ENCODE data around the gene ST8SIA4. TPM values are rescaled to one million over a fixed set of nuclear protein-coding genes. Genes with fewer than 3 reads are reported as not detected.

The ST8SIA4 gene
- total and polyA plus RNA-seq, 2 experiments from 2014 or later = 3.1 to 6.0 TPM

DNA sequence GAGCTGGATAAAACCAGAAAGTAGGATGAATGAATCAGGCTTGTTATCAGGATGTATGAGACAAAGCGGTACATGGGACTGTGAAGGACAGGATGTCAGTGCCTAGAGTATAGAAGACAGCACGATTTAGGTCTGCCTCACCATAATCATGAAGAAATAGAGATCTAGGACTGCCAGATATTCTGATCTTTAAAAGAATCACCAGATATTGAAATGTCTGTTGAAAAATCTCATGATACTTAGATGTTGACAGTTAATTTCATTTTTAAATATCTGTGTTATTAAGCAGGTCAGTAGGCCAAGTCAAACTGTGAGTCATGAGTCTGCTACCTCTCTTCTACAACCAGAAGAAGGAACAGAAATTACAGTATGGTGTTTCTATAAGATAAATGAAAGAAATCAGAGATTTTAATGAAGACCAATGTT lies 65.0 kb downstream of the ST8SIA4 start:
- H3K27ac ChIP-seq = no peak overlapping the region
- H4K20me1 ChIP-seq (ENCODE audit: insufficient read depth, poor library complexity, severe bottlenecking) = no peaks in the 10 kb centered on the region
- TF ChIP-seq EZH2phosphoT487 (IDR thresholded peaks at IDR 0.05; ENCODE audit: low read depth, severe bottlenecking, unreplicated experiment) = no peak
- TF ChIP-seq, protein P1, sequence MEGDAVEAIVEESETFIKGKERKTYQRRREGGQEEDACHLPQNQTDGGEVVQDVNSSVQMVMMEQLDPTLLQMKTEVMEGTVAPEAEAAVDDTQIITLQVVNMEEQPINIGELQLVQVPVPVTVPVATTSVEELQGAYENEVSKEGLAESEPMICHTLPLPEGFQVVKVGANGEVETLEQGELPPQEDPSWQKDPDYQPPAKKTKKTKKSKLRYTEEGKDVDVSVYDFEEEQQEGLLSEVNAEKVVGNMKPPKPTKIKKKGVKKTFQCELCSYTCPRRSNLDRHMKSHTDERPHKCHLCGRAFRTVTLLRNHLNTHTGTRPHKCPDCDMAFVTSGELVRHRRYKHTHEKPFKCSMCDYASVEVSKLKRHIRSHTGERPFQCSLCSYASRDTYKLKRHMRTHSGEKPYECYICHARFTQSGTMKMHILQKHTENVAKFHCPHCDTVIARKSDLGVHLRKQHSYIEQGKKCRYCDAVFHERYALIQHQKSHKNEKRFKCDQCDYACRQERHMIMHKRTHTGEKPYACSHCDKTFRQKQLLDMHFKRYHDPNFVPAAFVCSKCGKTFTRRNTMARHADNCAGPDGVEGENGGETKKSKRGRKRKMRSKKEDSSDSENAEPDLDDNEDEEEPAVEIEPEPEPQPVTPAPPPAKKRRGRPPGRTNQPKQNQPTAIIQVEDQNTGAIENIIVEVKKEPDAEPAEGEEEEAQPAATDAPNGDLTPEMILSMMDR (IDR thresholded peaks at IDR 0.05; ENCODE audit: poor library complexity) = no peak
- TF ChIP-seq EZH2 (IDR thresholded peaks at IDR 0.05; ENCODE audit: borderline replicate concordance) = no peak
- H3K27me3 ChIP-seq = no peaks in the 10 kb centered on the region
- H3K79me2 ChIP-seq = no peaks in the 10 kb centered on the region
- H3K4me3 ChIP-seq = no peak overlapping the region
- no peaks in the 10 kb centered on the region for H3K4me1 ChIP-seq (ENCODE audit: insufficient read depth)
- WGBS (ENCODE audit: low lambda C conversion rate, missing lambda C conversion rate) = 78% methylated on average over 2 of the region's 2 CpGs
- H3K9me3 ChIP-seq (ENCODE audit: low read depth) = no peaks in the 10 kb centered on the region
- H3K36me3 ChIP-seq (replicated peaks; ENCODE audit: insufficient read depth, low read depth) = no peaks in the 10 kb centered on the region
- H3K4me2 ChIP-seq = no peak overlapping the region
- no peaks in the 10 kb centered on the region for H3K9me2 ChIP-seq (replicated peaks; ENCODE audit: insufficient read depth)
- DNase-seq (ENCODE audit: low spot score) = no peak
- no peak overlapping the region for H2AFZ ChIP-seq

DNA sequence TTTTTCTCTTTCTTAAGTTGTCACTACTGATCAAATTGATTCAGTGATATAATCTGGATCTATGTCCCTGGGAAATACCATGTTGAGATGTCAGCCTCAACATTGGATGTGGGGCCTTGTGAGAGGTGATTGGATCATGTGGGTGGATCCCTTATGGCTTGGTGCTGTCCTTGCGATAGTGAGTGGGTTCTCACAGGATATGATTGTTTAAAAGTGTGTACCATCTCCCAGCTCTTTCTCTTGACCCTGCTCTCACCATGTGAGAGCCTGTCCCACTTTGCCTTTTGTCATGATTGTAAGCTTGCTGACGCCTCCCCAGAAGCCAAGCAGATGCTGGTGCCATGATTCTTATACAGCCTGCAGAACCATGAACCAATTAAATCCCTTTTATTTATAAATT lies 68.6 kb downstream of the ST8SIA4 start:
- H3K4me2 ChIP-seq = no peak overlapping the region
- DNase-seq (ENCODE audit: low spot score) = no peak
- no peaks in the 10 kb centered on the region for H4K20me1 ChIP-seq (ENCODE audit: insufficient read depth, poor library complexity, severe bottlenecking)
- no peaks in the 10 kb centered on the region for H3K36me3 ChIP-seq (replicated peaks; ENCODE audit: insufficient read depth, low read depth)
- H3K27me3 ChIP-seq = no peaks in the 10 kb centered on the region
- WGBS (ENCODE audit: low lambda C conversion rate, missing lambda C conversion rate) = 86% methylated on average over 2 of the region's 2 CpGs
- no peaks in the 10 kb centered on the region for H3K9me3 ChIP-seq (ENCODE audit: low read depth)
- H2AFZ ChIP-seq = no peak overlapping the region
- no peaks in the 10 kb centered on the region for H3K4me1 ChIP-seq (ENCODE audit: insufficient read depth)
- H3K27ac ChIP-seq = no peak overlapping the region
- TF ChIP-seq, protein P1 (IDR thresholded peaks at IDR 0.05; ENCODE audit: poor library complexity) = no peak
- TF ChIP-seq EZH2phosphoT487 (IDR thresholded peaks at IDR 0.05; ENCODE audit: low read depth, severe bottlenecking, unreplicated experiment) (no peak), EZH2 (IDR thresholded peaks at IDR 0.05; ENCODE audit: borderline replicate concordance) (no peak)
- H3K4me3 ChIP-seq = no peak overlapping the region
- no peaks in the 10 kb centered on the region for H3K79me2 ChIP-seq
- no peaks in the 10 kb centered on the region for H3K9me2 ChIP-seq (replicated peaks; ENCODE audit: insufficient read depth)

DNA sequence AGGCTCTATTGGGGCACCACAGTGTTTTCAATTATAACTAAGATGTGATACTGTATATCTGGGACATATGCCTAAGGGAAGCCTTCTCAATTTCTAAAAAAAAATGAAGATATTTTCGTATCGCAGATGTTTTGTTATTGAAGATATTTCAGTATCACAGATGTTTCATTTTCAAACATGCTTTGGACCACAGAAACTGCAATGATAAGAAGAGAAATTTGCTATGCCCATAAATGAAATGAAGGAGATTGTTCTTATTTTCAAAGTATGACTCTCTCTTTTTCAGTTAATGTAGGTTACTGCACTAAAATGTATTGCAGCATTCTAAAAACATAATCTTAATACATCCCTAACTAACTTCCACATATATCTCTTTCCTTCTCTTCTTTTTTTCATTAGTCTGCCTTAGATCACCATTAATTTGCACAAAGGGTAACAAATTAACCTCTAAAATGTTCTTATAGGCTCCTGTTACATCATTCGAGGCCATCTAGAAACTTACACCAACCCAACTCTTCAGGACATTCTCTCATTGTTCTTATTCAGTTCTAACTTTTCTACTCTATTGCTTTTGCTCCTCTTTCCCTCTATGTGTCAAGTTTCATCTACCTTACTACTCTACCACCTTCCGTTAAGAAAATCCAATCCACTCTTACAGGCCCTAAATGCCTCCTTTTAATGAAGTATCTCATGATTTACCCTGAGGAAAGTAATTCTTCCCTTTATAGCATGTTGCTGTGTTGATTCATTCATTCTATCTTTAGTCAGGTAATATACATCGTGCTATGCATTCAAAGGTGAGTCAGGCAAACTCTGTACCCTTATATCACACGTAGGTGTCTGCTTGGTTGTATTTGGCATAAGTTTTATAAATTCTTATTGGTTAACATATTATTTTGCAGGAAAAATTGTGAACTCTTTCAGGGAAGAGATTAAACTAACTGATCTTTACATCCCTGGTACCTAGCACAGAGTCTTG lies 70.5 kb downstream of the ST8SIA4 start:
- 91% methylated on average over 6 of the region's 6 CpGs for WGBS (ENCODE audit: low lambda C conversion rate, missing lambda C conversion rate)
- Histone ChIP-seq H4K20me1 (ENCODE audit: insufficient read depth, poor library complexity, severe bottlenecking) (no peaks in the 10 kb centered on the region), H3K27ac (no peak overlapping the region), H3K4me1 (ENCODE audit: insufficient read depth) (peaks cover 7% of the 10 kb centered on the region), H3K36me3 (replicated peaks; ENCODE audit: insufficient read depth, low read depth) (no peaks in the 10 kb centered on the region), H3K4me2 (no peak overlapping the region), H3K27me3 (no peaks in the 10 kb centered on the region), H3K9me2 (replicated peaks; ENCODE audit: insufficient read depth) (no peaks in the 10 kb centered on the region), H2AFZ (no peak overlapping the region), H3K9me3 (ENCODE audit: low read depth) (no peaks in the 10 kb centered on the region), H3K79me2 (no peaks in the 10 kb centered on the region), H3K4me3 (no peak overlapping the region)
- no peak for TF ChIP-seq EZH2phosphoT487 (IDR thresholded peaks at IDR 0.05; ENCODE audit: low read depth, severe bottlenecking, unreplicated experiment)
- TF ChIP-seq, protein P1 (IDR thresholded peaks at IDR 0.05; ENCODE audit: poor library complexity) = no peak
- TF ChIP-seq EZH2 (IDR thresholded peaks at IDR 0.05; ENCODE audit: borderline replicate concordance) = no peak
- no peak for DNase-seq (ENCODE audit: low spot score)

Measured in hepatocyte (in vitro differentiated cells).